ENCODE measurements around the gene PAX7. TPM values are rescaled to one million over a fixed set of nuclear protein-coding genes. Genes with fewer than 3 reads are reported as not detected.

PAX7 gene
- total and polyA plus RNA-seq, 2 of the 4 experiments (the other 2 are of a cell fraction) = not detected

DNA sequence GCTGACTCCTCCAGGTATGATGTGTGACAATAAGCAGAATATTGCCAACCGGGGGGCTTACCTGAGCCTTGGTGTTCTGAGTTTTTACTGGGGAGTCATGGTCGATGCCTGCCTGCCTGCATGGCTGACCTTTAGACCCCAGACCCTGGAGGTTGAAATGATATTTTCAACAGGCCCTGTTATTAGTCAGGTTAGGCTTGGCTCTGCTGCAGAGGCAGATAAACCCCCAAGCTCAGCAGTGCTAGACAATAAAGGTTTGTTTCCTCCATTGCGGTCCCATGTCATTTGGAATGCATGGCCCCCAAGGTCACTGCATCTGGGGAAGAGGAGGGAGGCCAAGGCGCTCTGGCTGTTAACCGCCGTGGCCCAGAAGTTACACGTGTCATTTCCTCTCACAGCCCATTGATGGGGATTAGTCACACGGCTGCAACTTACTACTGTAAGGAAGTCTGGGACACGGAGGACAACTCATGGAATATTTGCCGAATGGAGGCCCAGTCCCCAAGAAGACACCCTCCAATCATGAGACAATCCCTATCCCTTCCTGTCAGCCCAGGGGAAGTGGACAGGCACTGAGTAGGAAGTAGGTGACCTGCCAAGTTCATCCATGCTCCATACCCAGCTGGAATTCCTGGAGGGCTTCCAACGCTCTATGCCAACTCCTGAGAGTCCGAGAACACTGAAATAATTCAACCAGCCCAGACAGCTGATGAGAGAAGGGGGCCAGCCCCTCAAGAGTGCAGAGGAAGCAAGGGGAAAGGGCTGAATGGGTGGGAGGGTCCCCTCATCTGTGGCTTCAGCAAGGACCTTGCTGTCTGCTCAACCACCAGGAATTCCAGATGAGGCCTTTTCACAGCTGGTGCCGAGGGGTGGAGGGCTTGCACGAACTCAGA, 131.5 kb downstream of the PAX7 start:
- BruUV-seq (replicated peaks) = no TSS peak

More for the DNA sequence above, 131.5 kb downstream of the PAX7 start:
- Histone ChIP-seq H3K9me1 (ENCODE audit: insufficient read depth, low read length) (no peaks in the 10 kb centered on the region), H2AK5ac (ENCODE audit: low read depth, low read length) (no peak overlapping the region), H2BK120ac (ENCODE audit: low read depth, low read length) (no peak overlapping the region), H3K4me3 (ENCODE audit: insufficient read depth, low read depth, low read length) (no peak overlapping the region), H3K79me1 (ENCODE audit: low read depth in 1 of 2, low read length in 2 of 2) (no peaks in the 10 kb centered on the region), H3K14ac (replicated peaks; ENCODE audit: low read depth, low read length) (no peak overlapping the region), H3K9ac (ENCODE audit: low read depth, low read length) (no peak overlapping the region), H2AFZ (replicated peaks; ENCODE audit: low read length, poor library complexity) (no peak overlapping the region), H3K56ac (ENCODE audit: extremely low read depth, insufficient read depth, low read length) (no peak overlapping the region), H3K4ac (ENCODE audit: low read depth, low read length) (no peak overlapping the region), H2BK5ac (ENCODE audit: low read depth, low read length, poor library complexity, severe bottlenecking) (no peak overlapping the region), H3K27me3 (ENCODE audit: control insufficient read depth, insufficient read depth, low read length) (no peaks in the 10 kb centered on the region; the same call in none of the 2 replicates), H3K18ac (ENCODE audit: low read depth, low read length) (no peak overlapping the region), H4K8ac (ENCODE audit: low read depth in 2 of 2, low read length in 2 of 2) (no peak overlapping the region), H3K23ac (ENCODE audit: low read depth, low read length) (no peak overlapping the region), H2AK9ac (replicated peaks; ENCODE audit: low read depth, low read length, poor library complexity) (no peak overlapping the region), H2BK15ac (ENCODE audit: low read depth, low read length) (no peak overlapping the region), H3K36me3 (ENCODE audit: control insufficient read depth, insufficient read depth, low read length) (no peaks in the 10 kb centered on the region), H3K27ac (ENCODE audit: insufficient read depth, low read length) (no peak overlapping the region), H3K4me2 (ENCODE audit: low read depth, low read length) (no peak overlapping the region), H4K20me1 (ENCODE audit: insufficient read depth, low read length) (no peaks in the 10 kb centered on the region), H4K91ac (ENCODE audit: insufficient read depth, low read depth, low read length) (no peak overlapping the region), H3K9me3 (ENCODE audit: control insufficient read depth, insufficient read depth, low read length) (no peaks in the 10 kb centered on the region), H3K4me1 (ENCODE audit: control insufficient read depth, insufficient read depth, low read length) (no peaks in the 10 kb centered on the region), H2BK20ac (ENCODE audit: low read depth, low read length) (no peak overlapping the region), H4K5ac (ENCODE audit: low read depth, low read length) (no peak overlapping the region)
- no peak for ATAC-seq (ENCODE audit: low read depth)
- TF ChIP-seq, protein P1, sequence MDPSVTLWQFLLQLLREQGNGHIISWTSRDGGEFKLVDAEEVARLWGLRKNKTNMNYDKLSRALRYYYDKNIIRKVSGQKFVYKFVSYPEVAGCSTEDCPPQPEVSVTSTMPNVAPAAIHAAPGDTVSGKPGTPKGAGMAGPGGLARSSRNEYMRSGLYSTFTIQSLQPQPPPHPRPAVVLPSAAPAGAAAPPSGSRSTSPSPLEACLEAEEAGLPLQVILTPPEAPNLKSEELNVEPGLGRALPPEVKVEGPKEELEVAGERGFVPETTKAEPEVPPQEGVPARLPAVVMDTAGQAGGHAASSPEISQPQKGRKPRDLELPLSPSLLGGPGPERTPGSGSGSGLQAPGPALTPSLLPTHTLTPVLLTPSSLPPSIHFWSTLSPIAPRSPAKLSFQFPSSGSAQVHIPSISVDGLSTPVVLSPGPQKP (IDR thresholded peaks at IDR 0.05; ENCODE audit: borderline replicate concordance, low read depth, low read length) = no peak
- TF ChIP-seq POLR2A (IDR thresholded peaks at IDR 0.05; ENCODE audit: low read depth, low read length) = no peak
- TF ChIP-seq FOS (IDR thresholded peaks at IDR 0.05; ENCODE audit: low read depth, low read length) = no peak
- TF ChIP-seq NFE2L2 (IDR thresholded peaks at IDR 0.05; ENCODE audit: low read depth, low read length) = no peak
- no peak for TF ChIP-seq MXI1 (IDR thresholded peaks at IDR 0.05; ENCODE audit: borderline replicate concordance, low read depth, low read length)
- no peak for TF ChIP-seq MAZ (IDR thresholded peaks at IDR 0.05; ENCODE audit: borderline replicate concordance, low read depth, low read length)
- in situ Hi-C loops (cut with MboI; ENCODE audit: low sequenced_read_pairs) (no loop called here), intact Hi-C loops (cut with micrococcal nuclease) (no loop called here), dilution Hi-C loops (cut with HindIII; ENCODE audit: low sequenced_read_pairs, unreplicated experiment) (no loop called here)
- CTCF ChIA-PET = no interaction called here
- WGBS, 2 experiments (ENCODE audit: extremely low coverage in 2 of 2, insufficient read length in 1 of 2) = no CpG with 5 or more reads among the region's 14 CpGs
- no peak for DNase-seq
- POLR2A ChIA-PET (ENCODE audit: unreplicated experiment) = no interaction called here

All from IMR-90 (cell line).